Fibroblast of lung (primary cell): ENCODE data around the gene WWC2.

Experiments
- EZH2 ChIP-seq: IDR thresholded peaks from 2 replicates; pipeline ENCODE4 v1.5.1; 2012; ENCODE audit warnings: low read length, control low read depth, mild to moderate bottlenecking; ENCODE audit errors: missing control alignments
- TF ChIP-seq, protein P1 (sequence below), 2 donors: IDR thresholded peaks in 1 of 2; conservative IDR thresholded peaks in 1 of 2; 1 replicate in 1 of 2; 2 replicates in 1 of 2; pipeline ENCODE4 v1.5.1; 2011 to 2012; ENCODE audit warnings: low read length in 2 of 2, control low read depth in 1 of 2, inconsistent platforms in 1 of 2, low read depth in 1 of 2, mild to moderate bottlenecking in 1 of 2

DNA sequence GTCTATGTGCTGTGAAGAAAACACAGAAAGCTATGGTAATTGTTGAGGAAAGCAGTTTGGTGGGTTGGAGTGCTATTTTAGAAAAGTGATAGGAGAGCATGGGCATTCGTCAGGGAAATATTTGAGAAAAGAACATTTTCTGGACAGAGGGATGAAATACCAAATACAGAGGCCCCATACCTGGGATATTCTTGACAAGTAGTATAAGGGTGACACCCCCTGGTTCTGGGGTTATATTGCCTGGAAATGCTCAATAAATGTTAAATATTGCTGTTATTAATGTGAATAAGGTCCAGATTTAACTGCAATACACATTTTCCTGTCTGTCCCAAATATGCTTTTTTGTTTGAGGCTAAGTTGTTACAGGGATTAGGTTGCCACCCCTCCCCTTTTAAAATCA is 42.9 kb downstream of the WWC2 start:
- TF ChIP-seq, protein P1, sequence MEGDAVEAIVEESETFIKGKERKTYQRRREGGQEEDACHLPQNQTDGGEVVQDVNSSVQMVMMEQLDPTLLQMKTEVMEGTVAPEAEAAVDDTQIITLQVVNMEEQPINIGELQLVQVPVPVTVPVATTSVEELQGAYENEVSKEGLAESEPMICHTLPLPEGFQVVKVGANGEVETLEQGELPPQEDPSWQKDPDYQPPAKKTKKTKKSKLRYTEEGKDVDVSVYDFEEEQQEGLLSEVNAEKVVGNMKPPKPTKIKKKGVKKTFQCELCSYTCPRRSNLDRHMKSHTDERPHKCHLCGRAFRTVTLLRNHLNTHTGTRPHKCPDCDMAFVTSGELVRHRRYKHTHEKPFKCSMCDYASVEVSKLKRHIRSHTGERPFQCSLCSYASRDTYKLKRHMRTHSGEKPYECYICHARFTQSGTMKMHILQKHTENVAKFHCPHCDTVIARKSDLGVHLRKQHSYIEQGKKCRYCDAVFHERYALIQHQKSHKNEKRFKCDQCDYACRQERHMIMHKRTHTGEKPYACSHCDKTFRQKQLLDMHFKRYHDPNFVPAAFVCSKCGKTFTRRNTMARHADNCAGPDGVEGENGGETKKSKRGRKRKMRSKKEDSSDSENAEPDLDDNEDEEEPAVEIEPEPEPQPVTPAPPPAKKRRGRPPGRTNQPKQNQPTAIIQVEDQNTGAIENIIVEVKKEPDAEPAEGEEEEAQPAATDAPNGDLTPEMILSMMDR (conservative IDR thresholded peaks at IDR 0.05 in 1 of 2, IDR thresholded peaks at IDR 0.05 in 1 of 2; ENCODE audit: low read depth in 1 of 2, low read length in 2 of 2), result no peak
- no peak for TF ChIP-seq EZH2
